Body of pancreas (tissue), 4 donors: ENCODE measurements around the gene PCDH9. TPM values are rescaled to one million over a fixed set of nuclear protein-coding genes. Genes with fewer than 3 reads are reported as not detected.
A peak's percentile ranks its signal among the peaks of the same experiment; 100 is the strongest.

Source experiments
- ATAC-seq: fragments of 150-250 bp; one replicate; pipeline ENCODE4 v1.9.1; 2016
- DNase-seq, 4 donors: peaks; one replicate each; pipeline ENCODE4 v3.0.0-alpha.2; 2019
- H3K27ac ChIP-seq, 4 donors: fragments of 200-600 bp; sonication (generic); 1 replicate in 3 of 4; 2 replicates in 1 of 4; pipeline versions ENCODE4 v1.5.1 to v1.6.1; 2016 to 2019; ENCODE audit warnings: mild to moderate bottlenecking in 1 of 4, mixed read lengths in 1 of 4, moderate library complexity in 1 of 4
- H3K27me3 ChIP-seq, 2 donors: fragments of 200-600 bp; sonication (generic); one replicate each; pipeline ENCODE4 v1.6.0; 2016; ENCODE audit warnings: mild to moderate bottlenecking in 1 of 2
- H3K36me3 ChIP-seq, 2 donors: fragments of 200-600 bp; sonication (generic); replicated peaks in 1 of 2; 2 replicates each; pipeline ENCODE4 v1.5.1; 2016; ENCODE audit warnings: low read depth in 2 of 2; ENCODE audit not compliant: insufficient read depth in 1 of 2
- H3K4me1 ChIP-seq: fragments of 200-600 bp; sonication (generic); one replicate; pipeline ENCODE4 v1.6.0; 2016
- H3K4me3 ChIP-seq, 2 donors: fragments of 200-600 bp; sonication (generic); 1 replicate in 1 of 2; 2 replicates in 1 of 2; pipeline ENCODE4 v1.5.1; 2016 to 2019
- H3K9me3 ChIP-seq, 3 donors: fragments of 200-600 bp; sonication (generic); 1 replicate in 2 of 3; 2 replicates in 1 of 3; pipeline ENCODE4 v1.5.1; 2016
- POLR2A ChIP-seq, 3 donors: fragments of 450-650 bp; IDR thresholded peaks; one replicate each; pipeline ENCODE4 v1.6.1; 2016; ENCODE audit warnings: antibody characterized with exemption in 3 of 3, mild to moderate bottlenecking in 2 of 3
- WGBS, 2 donors: methylation state at CpG; one replicate each; pipeline ENCODE4 v1.1.5; 2017; 5-methylcytosine and 5-hydroxymethylcytosine counted together
- intact Hi-C: fragments of 100-400 bp; cut with DNase I; formaldehyde crosslinking; loops from one replicate; pipeline ENCODE4 v1.15.1; 2023
- total RNA-seq, 2 donors: library from RNA; depleted of rRNA; stranded (reverse); fragments of >200 nt; gene quantifications; one replicate each; pipeline ENCODE4 v1.1.0, GENCODE V29; 2016
- TF ChIP-seq, protein P1 (sequence below), 7 experiments: fragments of 450-650 bp in 4 of 7; fragments of 200-600 bp in 3 of 7; sonication (generic) in 3 of 7; IDR thresholded peaks; one replicate each; pipeline ENCODE4 v1.5.1; 2016 to 2019; ENCODE audit warnings: antibody characterized with exemption in 7 of 7

PCDH9 gene
- total RNA-seq, 2 donors from 2014 or later: 3.6 to 3.9 TPM

DNA sequence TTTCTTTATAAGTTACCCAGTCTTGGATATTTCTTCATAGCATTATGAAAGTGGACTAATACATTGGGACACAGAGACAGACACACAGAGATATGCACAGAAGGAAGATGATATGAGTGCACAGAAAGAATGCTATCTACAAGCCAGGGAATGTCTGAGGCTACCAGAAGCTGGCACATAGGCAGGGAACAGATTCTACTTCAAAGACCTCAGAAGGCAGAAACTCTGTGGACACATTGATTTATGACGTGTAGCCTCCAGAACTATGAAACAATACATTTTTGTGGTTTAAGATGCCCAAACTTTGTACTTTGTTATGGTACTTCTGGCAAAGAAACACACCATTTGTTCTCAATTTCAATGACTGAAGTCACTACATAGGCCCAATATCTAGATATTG is 556.7 kb downstream of the PCDH9 start:
- Histone ChIP-seq H3K4me3 (no peak overlapping the region), H3K27ac (no peak overlapping the region), H3K27me3 (no peaks in the 10 kb centered on the region), H3K4me1 (no peaks in the 10 kb centered on the region), H3K36me3 (no peaks in the 10 kb centered on the region), H3K9me3 (no peaks in the 10 kb centered on the region)
- ATAC-seq (no peak), DNase-seq (no peak)
- intact Hi-C loops: no loop called here
- TF ChIP-seq, protein P1, sequence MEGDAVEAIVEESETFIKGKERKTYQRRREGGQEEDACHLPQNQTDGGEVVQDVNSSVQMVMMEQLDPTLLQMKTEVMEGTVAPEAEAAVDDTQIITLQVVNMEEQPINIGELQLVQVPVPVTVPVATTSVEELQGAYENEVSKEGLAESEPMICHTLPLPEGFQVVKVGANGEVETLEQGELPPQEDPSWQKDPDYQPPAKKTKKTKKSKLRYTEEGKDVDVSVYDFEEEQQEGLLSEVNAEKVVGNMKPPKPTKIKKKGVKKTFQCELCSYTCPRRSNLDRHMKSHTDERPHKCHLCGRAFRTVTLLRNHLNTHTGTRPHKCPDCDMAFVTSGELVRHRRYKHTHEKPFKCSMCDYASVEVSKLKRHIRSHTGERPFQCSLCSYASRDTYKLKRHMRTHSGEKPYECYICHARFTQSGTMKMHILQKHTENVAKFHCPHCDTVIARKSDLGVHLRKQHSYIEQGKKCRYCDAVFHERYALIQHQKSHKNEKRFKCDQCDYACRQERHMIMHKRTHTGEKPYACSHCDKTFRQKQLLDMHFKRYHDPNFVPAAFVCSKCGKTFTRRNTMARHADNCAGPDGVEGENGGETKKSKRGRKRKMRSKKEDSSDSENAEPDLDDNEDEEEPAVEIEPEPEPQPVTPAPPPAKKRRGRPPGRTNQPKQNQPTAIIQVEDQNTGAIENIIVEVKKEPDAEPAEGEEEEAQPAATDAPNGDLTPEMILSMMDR (IDR thresholded peaks at IDR 0.05): no peak
- no peak for TF ChIP-seq POLR2A (IDR thresholded peaks at IDR 0.05)
- WGBS, 2 donors: 61 to 74% methylated on average over 1 of the region's 1 CpG

DNA sequence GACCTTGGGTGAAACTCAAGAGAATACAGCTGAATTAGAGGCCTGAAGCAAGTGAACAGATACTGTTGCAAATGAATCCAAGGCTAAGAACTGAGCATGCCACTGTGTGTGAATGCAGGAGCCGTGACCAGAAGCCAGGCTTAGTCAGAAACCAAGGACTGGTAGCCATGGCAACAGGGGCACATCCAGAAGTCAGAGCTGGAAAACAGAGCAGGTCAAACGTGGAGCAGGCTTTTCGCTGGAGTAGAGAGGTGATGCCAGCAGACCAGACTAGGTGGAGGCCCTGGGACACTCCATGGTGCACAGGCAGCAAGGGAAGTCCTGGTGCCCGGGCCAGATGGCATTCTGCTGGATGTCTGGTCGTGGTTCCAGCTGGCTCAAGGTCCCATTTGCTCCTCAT is 564.1 kb downstream of the PCDH9 start:
- Histone ChIP-seq H3K9me3 (no peaks in the 10 kb centered on the region), H3K27me3 (no peaks in the 10 kb centered on the region), H3K36me3 (no peaks in the 10 kb centered on the region), H3K4me1 (no peaks in the 10 kb centered on the region), H3K4me3 (no peak overlapping the region), H3K27ac (no peak overlapping the region)
- ATAC-seq (no peak), DNase-seq (peak in 2 of 4 donors; percentile 7 to 12)
- intact Hi-C loops: no loop called here
- TF ChIP-seq POLR2A (IDR thresholded peaks at IDR 0.05): no peak
- TF ChIP-seq, protein P1 (IDR thresholded peaks at IDR 0.05): no peak
- WGBS, 2 donors: 45 to 54% methylated on average over 5 of the region's 5 CpGs

DNA sequence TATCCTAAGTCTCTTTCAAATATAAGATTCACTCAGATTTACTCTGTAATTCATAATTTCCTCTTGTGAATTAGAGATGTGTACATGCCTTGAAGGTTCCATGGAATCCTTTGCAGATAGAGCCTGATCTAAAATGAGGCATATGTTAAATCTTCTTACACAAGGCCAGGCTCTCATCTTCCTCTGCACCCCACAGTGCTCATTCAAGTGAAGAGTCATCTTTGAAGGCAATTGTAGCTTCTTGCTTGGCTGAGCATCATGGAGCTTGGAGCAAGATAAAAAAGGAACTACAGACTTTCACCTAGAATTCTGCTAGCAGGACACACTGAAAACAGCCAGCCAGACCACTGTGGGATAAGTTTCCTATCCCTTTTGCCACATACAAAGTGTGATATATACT is 566.4 kb downstream of the PCDH9 start:
- H3K36me3 ChIP-seq: no peaks in the 10 kb centered on the region
- H3K27ac ChIP-seq: no peak overlapping the region
- H3K4me3 ChIP-seq: no peak overlapping the region
- intact Hi-C loops: no loop called here
- no peaks in the 10 kb centered on the region for H3K27me3 ChIP-seq
- ATAC-seq (no peak), DNase-seq (no peak)
- no peak for TF ChIP-seq POLR2A (IDR thresholded peaks at IDR 0.05)
- TF ChIP-seq, protein P1 (IDR thresholded peaks at IDR 0.05): no peak
- H3K4me1 ChIP-seq: no peaks in the 10 kb centered on the region
- no peaks in the 10 kb centered on the region for H3K9me3 ChIP-seq

DNA sequence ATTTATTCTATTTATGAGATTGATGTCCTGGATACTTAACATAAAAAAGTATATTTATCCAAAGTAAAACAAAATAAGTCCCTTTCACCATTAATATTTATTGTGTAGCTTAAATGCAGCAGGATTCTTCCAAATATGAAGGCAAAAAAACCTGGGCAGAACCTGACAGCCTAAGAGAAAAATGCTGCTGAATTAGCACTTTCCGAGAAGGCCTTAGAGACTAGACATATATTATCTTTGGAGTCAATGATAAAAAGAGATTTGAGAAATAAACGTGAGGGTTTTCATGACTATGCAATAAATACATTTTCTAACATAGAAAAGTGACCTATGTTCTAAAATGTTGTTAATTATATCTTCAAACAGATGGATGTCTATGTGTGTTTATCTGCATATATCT is 566.9 kb downstream of the PCDH9 start:
- no peak for ATAC-seq
- H3K4me1 ChIP-seq: no peaks in the 10 kb centered on the region
- DNase-seq: no peak
- H3K36me3 ChIP-seq: no peaks in the 10 kb centered on the region
- no peak overlapping the region for H3K27ac ChIP-seq
- intact Hi-C loops: no loop called here
- H3K27me3 ChIP-seq: no peaks in the 10 kb centered on the region
- H3K4me3 ChIP-seq: no peak overlapping the region
- TF ChIP-seq, protein P1 (IDR thresholded peaks at IDR 0.05): no peak
- no peak for TF ChIP-seq POLR2A (IDR thresholded peaks at IDR 0.05)
- 64 to 69% methylated on average over 2 of the region's 2 CpGs for WGBS, 2 donors
- no peaks in the 10 kb centered on the region for H3K9me3 ChIP-seq

DNA sequence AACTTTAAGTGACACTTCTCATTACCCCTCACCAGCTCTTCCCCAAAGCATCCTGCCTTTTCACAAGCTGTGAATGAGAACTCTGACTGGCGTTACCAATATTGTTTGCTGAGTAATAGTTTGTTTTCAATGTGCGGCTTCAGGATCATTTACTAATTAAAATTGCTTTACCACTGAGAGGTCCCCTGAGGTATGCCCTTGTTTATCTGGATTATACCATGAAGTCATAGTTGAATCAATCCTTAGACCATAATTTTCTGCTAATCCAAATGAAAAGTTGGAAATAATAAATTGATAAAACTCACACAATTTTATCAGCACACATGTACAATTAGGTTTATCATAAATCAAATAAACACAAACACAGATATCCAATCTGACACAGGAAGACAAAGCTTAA is 568.8 kb downstream of the PCDH9 start:
- WGBS, 2 donors: 63 to 70% methylated on average over 2 of the region's 2 CpGs
- DNase-seq: no peak

More for the DNA sequence above, 568.8 kb downstream of the PCDH9 start:
- Histone ChIP-seq H3K36me3 (no peaks in the 10 kb centered on the region), H3K27ac (no peak overlapping the region), H3K9me3 (no peaks in the 10 kb centered on the region), H3K4me1 (no peaks in the 10 kb centered on the region), H3K27me3 (no peaks in the 10 kb centered on the region), H3K4me3 (no peak overlapping the region)
- no peak for TF ChIP-seq POLR2A (IDR thresholded peaks at IDR 0.05)
- TF ChIP-seq, protein P1 (IDR thresholded peaks at IDR 0.05): no peak
- no peak for ATAC-seq
- intact Hi-C loops: no loop called here
